ENCODE data around the gene BBS9.
"Not testable (repeated sequence)": the region's sequence is repeated elsewhere in the genome, so short reads cannot be mapped to it uniquely, and the experiment has no call there.

Gene BBS9

DNA sequence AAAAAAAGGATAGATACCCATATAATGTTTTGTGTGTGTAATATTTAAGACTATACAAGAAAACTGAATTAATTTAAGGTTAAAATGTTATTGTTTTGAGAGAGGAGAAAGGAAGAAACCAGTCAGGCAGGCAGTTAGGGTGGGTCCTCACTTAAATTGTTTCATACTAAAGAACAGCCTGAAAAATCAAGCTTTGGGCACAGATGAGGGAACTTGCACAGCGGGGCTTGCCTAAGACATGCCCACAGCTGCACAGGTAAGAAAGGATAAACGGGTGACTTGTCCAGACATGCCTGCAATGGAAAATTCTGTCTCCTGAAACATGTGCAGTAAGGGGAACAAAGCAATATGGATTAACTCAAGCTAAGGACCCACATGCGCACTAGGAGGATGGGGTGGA, 158.4 kb downstream of the BBS9 start:
- ATAC-seq, result no peak

DNA sequence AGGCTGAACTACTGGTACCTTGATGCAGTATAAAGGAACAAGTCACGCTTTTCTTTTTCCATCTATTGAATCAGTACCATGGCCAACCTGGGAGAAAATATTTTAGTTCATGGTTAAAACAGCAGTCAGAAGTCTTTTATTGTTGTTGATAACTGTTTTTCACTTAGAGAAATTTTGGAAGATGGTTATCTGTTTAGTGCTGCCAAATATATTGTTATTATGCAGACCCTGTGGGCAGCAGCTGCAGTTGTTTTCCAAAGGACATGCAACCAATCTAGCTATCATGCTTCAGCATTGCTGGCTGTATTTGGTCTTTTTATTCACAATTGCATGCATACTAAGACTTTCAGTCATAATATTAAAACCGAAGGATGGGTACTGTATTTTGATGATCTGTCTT, 169.5 kb downstream of the BBS9 start:
- no peak for ATAC-seq

DNA sequence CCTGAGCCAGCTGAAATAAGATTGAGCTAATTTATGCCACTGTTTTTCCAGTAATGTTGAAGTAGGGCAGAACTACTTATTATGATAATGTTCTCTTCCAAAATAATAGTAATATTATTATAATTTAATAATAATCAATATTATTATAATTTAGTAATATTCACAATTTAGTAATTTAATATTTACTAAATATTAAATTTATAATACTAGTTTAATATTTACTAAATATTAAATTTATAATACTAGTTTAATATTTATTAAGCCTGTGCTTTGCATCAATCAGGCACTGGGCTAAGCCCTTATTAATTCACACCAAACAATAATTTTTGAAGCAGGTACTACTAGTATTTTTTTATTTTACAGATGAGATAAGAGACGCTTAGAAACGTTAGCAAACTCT, 170.1 kb downstream of the BBS9 start:
- ATAC-seq, result no peak

DNA sequence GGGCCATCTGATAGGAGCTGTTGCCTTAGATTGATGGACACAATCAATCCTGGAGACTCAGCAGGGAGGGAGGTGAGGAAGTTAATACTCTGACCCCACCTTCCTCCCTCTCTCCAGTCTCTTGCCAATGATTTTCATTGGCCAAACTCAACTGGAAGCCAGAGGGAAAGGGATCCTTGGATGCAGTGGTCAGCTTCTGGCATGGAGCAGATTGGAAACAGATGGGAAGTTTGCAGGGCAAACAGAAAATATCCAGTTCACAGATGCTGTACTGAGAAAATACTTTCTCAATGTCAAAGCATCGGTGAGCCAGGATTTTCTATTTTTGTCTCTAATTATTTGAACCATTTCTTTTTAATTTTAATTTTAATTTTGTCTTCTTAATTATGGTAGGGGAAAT, 170.8 kb downstream of the BBS9 start:
- ATAC-seq, result no peak

DNA sequence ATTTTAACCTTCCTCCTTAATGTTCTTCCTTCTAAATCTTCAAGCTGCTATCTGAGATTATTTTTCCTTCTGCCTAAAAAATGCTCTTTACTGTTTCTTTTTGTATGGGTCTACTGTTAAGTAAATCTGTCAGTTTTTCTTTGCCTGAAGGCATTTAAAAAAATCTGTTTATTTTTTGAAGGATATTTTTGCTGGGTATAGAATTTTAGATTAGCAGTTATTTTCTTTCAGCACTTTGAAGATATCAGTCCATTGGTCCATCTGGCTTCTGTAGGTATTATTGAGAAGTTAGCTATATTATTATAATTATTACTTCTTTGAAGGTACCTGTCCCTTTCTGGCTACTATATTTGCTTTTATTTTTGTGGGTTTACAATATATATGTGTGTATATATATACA, 171.4 kb downstream of the BBS9 start:
- no peak for ATAC-seq

DNA sequence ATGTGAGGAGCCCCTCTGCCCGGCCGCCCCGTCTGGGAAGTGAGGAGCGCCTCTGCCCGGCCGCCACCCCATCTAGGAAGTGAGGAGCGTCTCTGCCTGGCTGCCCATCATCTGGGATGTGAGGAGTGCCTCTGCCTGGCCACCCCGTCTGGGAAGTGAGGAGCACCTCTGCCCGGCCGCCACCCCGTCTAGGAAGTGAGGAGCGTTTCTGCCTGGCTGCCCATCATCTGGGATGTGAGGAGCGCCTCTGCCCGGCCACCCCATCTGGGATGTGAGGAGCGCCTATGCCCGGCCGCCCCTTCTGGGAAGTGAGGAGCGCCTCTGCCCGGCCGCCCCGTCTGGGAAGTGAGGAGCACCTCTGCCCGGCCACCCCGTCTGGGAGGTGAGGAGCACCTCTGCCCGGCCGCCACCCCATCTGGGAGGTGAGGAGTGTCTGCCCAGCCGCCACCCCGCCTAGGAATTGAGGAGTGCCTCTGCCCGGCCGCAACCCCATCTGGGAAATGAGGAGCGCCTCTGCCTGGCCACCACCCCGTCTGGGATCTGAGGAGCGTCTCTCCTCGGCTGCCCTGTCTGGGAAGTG, 174.7 kb downstream of the BBS9 start:
- ATAC-seq, result not testable (repeated sequence)

DNA sequence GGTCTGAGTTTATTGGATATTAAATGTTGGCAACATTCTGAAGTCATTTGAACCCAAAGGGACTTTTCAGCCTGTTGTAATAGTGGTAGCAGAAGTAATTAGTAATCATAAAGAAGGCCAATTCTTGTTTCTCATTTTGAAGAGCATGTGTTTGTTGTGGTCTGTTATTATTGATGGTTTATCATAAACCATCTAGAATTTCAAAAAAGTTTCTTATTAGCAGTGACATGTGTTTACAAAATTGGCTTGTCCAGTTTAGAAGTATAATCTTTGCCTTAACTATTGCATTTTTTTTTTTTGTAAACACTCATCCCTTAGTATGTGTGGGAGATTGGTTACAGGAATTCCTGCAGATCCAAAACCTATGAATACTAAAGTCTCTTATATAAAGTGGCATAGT, 177.8 kb downstream of the BBS9 start:
- ATAC-seq, result no peak

DNA sequence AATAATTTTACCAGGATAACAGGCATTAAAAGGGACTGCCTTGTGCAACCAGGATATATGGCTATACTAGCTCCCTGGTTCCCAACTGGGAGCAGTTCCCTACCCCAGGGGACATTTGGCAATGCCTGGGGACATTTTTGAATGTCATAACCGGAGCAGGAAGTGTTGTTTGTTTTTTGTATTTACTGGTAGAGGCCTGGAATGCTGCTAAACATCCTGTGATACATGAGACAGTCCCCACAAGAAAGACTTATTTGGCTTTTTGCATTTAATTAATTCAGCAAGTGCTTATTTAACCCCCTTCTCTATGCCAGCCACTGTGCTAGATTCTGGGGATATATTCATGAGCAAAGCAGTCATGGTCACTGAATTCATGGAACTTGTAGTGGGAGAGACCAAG, 181.2 kb downstream of the BBS9 start:
- ATAC-seq, result no peak

DNA sequence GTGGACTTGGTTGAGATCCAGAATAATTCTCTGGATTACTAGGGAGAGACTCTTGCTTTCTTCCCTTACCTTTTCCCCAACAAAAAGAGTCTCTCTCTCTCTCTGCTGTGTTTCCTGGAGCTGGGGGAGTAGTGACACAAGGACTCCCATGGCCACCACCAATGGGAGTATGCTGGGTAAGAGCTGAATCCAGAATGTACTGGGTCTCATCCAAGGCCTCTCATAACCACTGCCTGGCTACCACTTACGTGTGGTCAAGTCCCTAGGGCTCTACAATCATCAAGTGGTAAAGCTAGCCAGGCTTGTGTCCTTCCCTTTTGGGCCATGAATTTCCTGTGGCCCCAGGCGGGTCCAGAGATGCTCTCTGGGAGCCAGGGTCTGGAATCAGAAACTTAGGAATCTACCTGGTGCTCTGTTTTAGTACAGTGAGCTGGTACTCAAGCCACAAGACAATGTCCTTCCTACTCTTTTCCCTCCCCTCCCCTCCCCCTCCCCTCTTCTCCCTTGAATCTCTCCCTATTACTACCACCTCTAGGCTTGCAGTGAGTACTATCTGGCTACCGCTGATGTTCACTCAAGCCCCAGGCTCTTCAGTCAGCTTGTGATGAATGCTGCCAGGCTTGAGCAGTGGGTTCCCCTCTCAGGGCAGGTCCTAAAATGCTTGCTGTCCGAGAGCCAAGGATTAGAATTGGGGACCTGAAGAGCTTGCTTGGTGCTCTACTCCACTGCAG, 196.6 kb downstream of the BBS9 start:
- ATAC-seq, result no peak

DNA sequence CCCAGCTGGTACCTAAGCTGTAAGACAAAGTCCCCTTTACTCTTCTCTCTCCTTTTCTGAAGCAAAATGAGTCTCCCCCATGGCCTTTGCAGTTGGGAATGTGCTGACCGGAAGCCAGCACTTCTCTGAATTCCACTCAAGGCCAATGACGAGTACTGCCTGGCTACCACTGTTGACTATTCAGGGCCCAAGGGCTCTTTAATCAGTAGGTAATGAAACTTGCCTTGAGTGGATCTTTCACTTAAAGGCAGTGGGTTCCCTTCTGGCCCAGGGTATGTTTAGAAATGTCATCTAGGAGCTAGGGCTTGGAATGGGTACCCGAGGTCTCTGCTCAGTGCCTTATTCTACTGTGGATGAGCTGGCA, 197.1 kb downstream of the BBS9 start:
- ATAC-seq, result no peak

DNA sequence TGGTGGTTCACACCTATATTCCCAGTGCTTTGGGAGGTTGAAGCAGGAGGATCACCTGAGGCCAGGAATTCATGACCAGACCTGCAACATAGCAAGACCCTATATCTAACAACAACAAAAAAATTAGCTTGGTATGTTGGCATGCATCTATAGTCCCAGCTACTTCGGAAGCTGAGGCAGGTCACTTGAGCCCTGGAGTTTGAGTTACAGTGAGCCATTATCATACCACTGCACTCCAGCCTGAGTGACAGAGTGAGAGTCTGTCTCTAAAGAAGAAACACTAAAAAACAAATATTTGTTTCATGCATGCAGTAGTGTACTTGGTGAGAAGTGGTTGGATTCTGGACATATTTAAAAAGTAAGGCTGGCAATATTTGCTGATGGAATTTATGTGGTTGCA, 198.1 kb downstream of the BBS9 start:
- no peak for ATAC-seq

DNA sequence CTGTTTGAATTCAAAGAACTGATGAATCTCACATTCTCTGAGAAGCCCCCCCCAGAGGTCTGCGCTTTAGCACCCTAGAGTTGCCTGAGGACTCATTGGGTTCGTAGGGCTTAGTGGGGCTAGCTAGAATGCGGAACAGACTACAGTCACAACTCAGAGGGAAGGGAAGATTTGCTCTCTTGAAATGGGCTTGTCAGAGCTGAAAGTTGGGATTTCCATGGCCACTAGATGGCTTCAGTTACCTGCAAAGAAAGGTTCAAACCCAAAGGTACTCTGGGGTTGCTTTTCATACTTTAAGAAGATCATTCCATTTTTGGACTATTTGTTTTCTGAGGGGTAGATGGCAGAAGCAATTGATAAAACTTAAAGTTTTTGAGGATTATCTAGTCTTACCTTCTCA, 205.0 kb downstream of the BBS9 start:
- ATAC-seq, result no peak

DNA sequence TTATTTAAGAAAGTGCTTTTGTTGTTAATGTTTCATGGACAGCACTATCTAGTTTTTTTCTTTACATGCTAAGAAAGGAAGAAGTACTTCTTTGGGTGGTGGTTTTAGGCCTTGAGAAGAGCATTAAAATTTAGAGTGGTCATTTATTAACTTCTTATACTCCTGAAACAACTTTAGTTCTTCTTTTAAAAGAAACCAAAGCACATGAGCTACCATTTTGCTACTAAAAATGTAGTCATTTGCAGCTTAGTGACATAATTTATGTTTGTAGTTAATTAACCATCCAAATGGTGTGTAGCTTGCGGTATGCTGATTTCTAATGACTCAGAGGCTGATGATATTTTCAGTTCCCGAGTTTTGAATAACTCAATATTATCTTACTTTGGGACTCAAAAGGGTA, 207.5 kb downstream of the BBS9 start:
- no peak for ATAC-seq

DNA sequence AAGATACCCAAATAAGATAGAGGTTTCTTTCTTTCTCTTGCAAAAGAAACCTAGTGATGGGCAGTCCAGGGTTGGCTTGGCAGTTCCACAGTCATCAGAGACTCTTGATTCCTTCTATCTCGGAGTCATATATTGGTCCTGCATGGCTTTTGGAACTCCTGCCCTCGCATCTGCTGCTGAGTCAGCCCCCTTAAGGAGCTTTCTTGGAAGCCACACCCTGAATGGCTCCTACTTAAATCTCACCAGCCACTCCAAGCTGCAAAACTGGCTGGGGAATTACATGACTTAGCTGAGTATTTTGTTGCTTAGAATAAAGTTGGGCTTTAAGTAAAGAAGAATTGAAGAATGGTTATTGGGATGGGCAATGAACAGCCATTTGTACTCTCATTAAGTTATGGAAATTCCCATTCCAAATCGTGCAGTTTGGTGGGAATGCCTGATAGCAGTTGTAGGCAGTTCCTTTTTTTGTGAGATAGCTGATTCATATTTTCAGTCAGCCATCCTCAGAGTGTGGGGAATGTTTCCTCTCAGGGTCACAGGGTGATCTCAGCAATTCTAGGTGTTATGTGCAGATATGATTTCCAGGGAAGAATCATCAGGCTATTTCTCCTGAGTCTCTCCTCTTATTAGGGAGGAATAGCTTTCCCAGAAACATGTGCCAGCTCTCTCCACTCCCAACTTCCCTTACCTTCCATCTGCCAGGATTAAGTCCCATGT, 209.9 kb downstream of the BBS9 start:
- no peak for ATAC-seq

DNA sequence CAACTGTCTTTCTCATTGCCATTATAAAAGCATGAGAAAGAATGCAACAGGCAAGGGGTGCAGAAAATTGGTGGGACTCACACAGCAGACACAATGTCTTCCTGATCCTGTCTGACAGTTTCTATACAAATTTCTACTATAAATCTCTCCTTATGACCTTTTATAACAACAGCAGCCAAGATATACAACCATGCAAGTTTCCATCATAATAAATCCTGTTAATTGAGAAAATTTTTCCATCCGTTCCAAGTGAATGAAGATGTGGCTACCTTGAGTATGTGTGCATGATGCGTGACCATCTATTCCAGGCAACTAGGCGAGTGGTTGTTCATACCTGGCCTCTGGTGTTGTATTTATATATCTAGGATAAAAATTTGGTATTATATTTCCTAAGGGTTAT, 216.7 kb downstream of the BBS9 start:
- no peak for ATAC-seq

DNA sequence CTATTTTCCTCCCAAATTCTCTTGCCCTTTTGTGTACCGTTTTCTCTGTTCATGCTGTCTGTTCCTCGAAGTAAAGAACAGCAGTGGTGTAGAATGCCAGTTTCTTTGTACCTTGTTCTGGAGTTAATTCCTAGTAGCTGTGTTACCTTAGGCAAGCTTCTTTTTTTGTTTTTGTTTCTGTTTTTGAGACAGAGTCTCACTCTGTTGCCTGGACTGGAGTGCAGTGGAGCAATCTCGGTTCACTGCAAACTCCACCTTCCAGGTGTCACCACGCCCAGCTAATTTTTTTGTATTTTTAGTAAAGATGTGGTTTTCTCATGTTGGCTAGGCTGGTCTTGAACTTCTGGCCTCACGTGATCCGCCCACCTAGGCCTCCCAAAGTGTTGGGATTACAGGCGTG, 221.2 kb downstream of the BBS9 start:
- no peak for ATAC-seq

DNA sequence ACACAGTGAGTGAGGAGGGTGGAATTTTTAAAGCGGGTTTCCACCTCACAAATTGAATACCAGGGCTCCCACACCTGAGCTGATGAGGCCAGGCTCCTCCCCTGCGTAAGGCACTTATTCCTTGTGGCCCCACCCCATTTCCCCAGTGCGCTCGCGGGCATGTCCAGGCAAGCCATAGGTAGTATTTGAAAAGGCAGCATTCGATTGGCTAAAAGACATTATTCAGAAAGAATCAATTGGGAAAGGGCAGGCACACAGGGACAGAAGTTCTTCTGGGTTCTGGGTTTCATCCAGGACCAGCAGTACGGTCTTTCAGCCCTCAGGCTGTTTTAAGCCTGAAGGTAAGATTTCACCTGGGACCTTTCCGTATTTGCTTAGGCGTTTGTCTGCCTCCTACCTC, 222.3 kb downstream of the BBS9 start:
- no peak for ATAC-seq

DNA sequence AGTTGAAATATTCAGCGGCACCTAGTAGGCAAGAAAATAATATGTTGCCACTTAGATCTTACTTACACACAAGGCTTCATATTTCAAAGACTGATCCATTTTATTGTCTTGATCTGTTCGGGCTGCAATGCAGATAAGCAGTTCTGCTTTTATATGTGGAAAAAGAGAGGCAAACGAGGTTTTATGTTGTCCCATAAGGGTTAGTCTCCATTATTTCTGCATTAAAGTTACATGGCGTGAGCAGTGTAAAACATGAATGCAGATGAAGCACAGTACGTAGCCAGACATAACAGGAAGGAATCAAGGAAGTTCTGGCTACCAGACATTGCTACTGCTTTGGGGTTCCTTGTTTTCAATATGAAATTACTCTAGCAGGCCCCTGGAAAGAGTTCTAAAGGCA, 224.8 kb downstream of the BBS9 start:
- ATAC-seq, result no peak

DNA sequence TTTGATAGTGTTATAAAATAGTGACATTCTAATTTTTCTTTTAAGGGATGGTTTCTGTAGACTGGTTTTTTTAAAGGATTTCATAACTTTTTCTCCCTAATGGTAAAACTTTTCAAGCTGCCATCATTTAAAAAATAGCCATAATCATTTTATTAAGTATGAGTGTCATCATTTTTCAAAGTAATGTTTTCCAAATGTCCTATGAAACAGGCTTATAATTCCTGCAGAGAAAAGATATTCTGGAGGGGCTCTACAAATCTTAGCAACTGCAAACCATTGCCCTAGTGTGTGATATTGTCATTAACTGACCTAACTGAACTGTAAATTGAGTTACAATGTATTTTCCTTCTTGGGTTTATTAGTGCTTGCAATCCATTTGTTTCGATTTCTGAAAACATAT, 226.0 kb downstream of the BBS9 start:
- ATAC-seq, result no peak

DNA sequence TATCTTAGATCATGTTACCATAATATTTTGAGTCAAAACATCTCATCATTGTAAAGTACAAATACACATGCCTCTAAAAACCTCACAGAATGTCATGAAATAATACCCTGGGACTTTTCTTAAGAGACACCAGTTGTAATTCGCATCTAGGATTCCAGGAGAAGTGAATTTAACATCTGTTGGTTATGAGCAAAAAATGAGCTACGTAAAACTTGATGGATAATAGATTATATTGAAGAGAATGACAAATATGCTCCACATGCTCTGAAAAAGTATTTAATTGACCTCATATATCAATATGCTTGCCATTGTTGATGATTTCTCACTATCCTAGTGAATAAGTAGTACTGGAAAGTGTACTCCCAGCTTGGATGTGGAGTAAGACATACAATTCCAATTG, 227.0 kb downstream of the BBS9 start:
- ATAC-seq, result no peak

DNA sequence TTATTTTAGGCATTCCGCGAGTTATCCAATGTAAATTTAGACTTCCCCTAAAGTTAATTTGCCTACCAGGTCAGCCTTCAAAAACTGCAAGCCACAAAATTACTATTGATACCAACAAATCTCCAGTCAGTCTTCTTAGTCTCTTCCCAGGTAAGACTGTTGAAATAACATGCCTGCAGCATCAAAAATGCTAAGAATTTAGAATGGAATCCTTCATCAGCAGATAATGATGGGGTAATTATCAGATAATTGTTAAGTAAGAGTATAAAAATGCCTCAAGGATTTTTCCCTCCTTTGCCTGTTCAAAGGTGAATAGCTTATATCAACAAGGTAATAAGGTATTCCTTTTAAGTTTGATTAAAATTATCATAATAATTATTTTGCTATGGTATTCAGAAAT, 228.5 kb downstream of the BBS9 start:
- ATAC-seq, result no peak

DNA sequence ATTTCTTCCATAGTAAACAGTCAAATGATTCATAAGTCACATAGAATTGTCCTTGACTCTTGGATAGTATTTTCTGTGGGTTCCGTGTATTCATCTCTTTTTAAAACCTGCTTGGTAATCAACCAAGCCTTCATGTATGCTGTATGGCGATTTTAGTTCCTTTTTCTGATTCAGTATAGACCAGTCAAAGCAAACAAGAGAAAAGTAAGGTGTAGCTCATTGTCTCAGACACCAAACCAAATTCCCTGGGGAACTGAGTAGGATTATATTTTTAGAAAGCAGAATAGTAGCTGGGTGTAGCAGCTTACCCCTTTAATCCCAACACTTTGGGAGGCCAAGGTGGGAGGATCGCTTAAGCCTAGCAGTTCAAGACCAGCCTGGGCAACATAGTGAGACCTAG, 240.5 kb downstream of the BBS9 start:
- no peak for ATAC-seq

DNA sequence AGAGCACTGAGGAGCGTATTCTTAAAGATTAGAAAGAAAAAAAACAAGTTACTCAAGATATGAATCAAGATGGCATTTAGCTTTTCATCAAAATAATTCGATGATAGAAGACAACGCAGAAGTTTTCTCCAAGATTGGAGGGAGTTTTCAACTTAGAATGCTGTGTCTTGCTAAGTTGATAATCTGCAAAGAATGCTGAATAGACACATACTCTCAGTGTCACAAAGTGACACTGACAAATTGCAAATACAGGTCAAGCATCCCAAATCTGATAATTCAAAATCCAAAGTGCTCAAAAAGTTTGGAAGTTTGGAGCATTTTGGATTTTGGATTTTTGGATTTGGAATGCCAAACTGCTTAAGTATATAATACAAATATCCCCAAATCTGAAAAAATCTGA, 243.8 kb downstream of the BBS9 start:
- no peak for ATAC-seq

DNA sequence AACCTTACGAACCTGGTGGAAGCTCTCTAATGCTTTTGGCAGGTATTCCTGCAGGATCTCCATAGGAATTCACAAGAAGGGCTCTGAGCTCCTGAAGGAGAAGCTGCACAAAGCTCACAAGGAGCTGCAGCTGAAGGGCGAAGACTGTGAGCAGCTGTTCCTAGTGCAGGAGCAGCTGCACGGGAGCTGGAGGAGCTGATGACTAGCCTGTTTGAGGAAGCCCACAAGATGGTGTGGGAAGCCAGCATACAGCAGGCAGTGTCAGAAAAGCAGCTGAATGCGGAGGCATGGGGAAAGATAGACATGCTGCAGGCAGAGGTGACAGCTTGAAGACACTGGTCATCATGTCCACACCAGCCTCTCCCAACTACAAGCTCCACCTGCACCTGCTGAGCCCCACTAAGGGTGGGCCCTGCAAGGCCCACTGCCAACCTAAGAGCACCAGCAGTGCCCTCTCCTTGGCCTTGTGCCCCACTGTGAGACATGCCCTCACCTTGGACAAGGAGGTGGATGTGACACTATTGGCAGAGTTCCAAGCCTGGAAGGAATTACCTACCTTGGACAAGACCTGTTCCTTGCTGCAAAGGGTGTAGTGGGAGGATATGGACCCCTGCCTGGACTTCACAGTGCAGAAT, 250.6 kb downstream of the BBS9 start:
- ATAC-seq, result no peak
